Body of pancreas (tissue), 4 donors: ENCODE data around the gene A3GALT2.

Experiments
- CTCF ChIP-seq, 7 experiments: fragments of 450-650 bp in 4 of 7; fragments of 200-600 bp in 3 of 7; sonication (generic) in 3 of 7; IDR thresholded peaks; one replicate each; pipeline ENCODE4 v1.5.1; 2016 to 2019; ENCODE audit warnings: antibody characterized with exemption in 7 of 7
- POLR2A ChIP-seq, 3 donors: fragments of 450-650 bp; IDR thresholded peaks; one replicate each; pipeline ENCODE4 v1.6.1; 2016; ENCODE audit warnings: antibody characterized with exemption in 3 of 3, mild to moderate bottlenecking in 2 of 3

- TF ChIP-seq CTCF (IDR thresholded peaks at IDR 0.05) (no peak), POLR2A (IDR thresholded peaks at IDR 0.05) (no peak)
Observed at GRCh38 chr1:33295023-33295422, 25.9 kb downstream of the A3GALT2 start.
